Coronary artery (tissue), 2 donors: Measurements from ENCODE around the gene MIR17HG.

ENCODE experiments used
- DNase-seq: peaks from one replicate; pipeline ENCODE4 v3.0.0-alpha.2; 2017; ENCODE audit warnings: low spot score
- H3K27ac ChIP-seq, 2 donors: fragments of 200-600 bp; sonication (generic); one replicate each; pipeline ENCODE4 v1.5.1; 2016 to 2019
- H3K4me3 ChIP-seq: fragments of 200-600 bp; sonication (generic); 2 replicates; pipeline ENCODE4 v1.5.1; 2016; ENCODE audit warnings: mild to moderate bottlenecking, moderate library complexity
- CTCF ChIP-seq: fragments of 200-600 bp; sonication (generic); IDR thresholded peaks from one replicate; pipeline ENCODE4 v1.5.1; 2019; ENCODE audit warnings: antibody characterized with exemption

MIR17HG gene

GRCh38 chr13:91368676-91369440 is 21.4 kb downstream of the MIR17HG start:
- no peak overlapping the region for H3K4me3 ChIP-seq
- no peak overlapping the region for H3K27ac ChIP-seq
- DNase-seq, result no peak
- TF ChIP-seq CTCF, result no peak

GRCh38 chr13:91369441-91369831 is 21.9 kb downstream of the MIR17HG start:
- DNase-seq, result no peak
- TF ChIP-seq CTCF, result no peak
- Histone ChIP-seq H3K27ac (no peak overlapping the region), H3K4me3 (no peak overlapping the region)

- no peak for DNase-seq
- no peak for TF ChIP-seq CTCF
- no peak overlapping the region for H3K27ac ChIP-seq
- H3K4me3 ChIP-seq, result no peak overlapping the region
Observed at GRCh38 chr13:91370501-91370900, 23.0 kb downstream of the MIR17HG start.

- TF ChIP-seq CTCF, result no peak
- Histone ChIP-seq H3K27ac (no peak overlapping the region), H3K4me3 (no peak overlapping the region)
- no peak for DNase-seq
Observed at GRCh38 chr13:91372911-91373310, 25.4 kb downstream of the MIR17HG start.

GRCh38 chr13:91375116-91375729 is 27.7 kb downstream of the MIR17HG start:
- H3K27ac ChIP-seq, result no peak overlapping the region
- TF ChIP-seq CTCF, result no peak
- DNase-seq, result no peak

GRCh38 chr13:91381371-91381770 is 33.9 kb downstream of the MIR17HG start:
- DNase-seq, result no peak
- Histone ChIP-seq H3K4me3 (no peak overlapping the region), H3K27ac (no peak overlapping the region)
- TF ChIP-seq CTCF, result no peak

More at GRCh38 chr13:91375116-91375729, 27.7 kb downstream of the MIR17HG start:
- H3K4me3 ChIP-seq, result no peak overlapping the region

- DNase-seq, result no peak
- Histone ChIP-seq H3K4me3 (no peak overlapping the region), H3K27ac (no peak overlapping the region)
- TF ChIP-seq CTCF, result no peak
Observed at GRCh38 chr13:91383836-91384235, 36.3 kb downstream of the MIR17HG start.
